HEK293 (cell line): ENCODE data around the gene IL4I1.

ENCODE experiments used
- CTCF ChIA-PET: fragments of 350-600 bp; formaldehyde crosslinking; extraction: SDS; loops from one replicate; lab custom pipeline; 2021; ENCODE audit warnings: antibody characterized with exemption; lab: Yijun Ruan, JAX
- POLR2A ChIA-PET: fragments of 300-600 bp; formaldehyde crosslinking; extraction: SDS; loops from one replicate; lab custom pipeline; 2020; ENCODE audit warnings: antibody characterized with exemption, inconsistent platforms; lab: Yijun Ruan, JAX
- H3K27ac ChIP-seq: fragments of 200-500 bp; sonication (Bioruptor generic); 2 replicates; pipeline ENCODE4 v1.5.1; 2014; ENCODE audit warnings: low read depth, low read length, control low read depth, inconsistent platforms; ENCODE audit errors: extremely low read depth
- H3K36me3 ChIP-seq, 2 experiments: fragments of 200-500 bp in 1 of 2; sonication (Bioruptor generic) in 1 of 2; 1 replicate in 1 of 2; 2 replicates in 1 of 2; pipeline ENCODE4 v1.5.1; 2014 to 2017; ENCODE audit warnings: inconsistent platforms in 2 of 2, low read length in 2 of 2; ENCODE audit not compliant: control insufficient read depth in 2 of 2, insufficient read depth in 1 of 2
- H3K4me1 ChIP-seq: fragments of 200-500 bp; sonication (Bioruptor generic); 2 replicates; pipeline ENCODE4 v1.5.1; 2014; ENCODE audit warnings: mild to moderate bottlenecking, low read length, inconsistent platforms; ENCODE audit not compliant: control insufficient read depth, insufficient read depth
- H3K4me3 ChIP-seq: 2 replicates; pipeline ENCODE4 v1.5.1; 2011; ENCODE audit warnings: low read depth, mild to moderate bottlenecking, control low read depth, low read length, moderate library complexity
- H3K9me3 ChIP-seq: fragments of 200-500 bp; sonication (Bioruptor generic); 2 replicates; pipeline ENCODE4 v1.5.1; 2014; ENCODE audit warnings: low read depth, low read length, inconsistent platforms; ENCODE audit not compliant: control insufficient read depth, insufficient read depth
- ATF2 ChIP-seq: fragments of 450-650 bp; formaldehyde crosslinking; IDR thresholded peaks from 2 replicates; pipeline ENCODE4 v1.5.1; 2016; ENCODE audit warnings: missing biosample characterization, missing genetic modification characterization, low read depth
- KLF9 ChIP-seq: fragments of 450-650 bp; formaldehyde crosslinking; IDR thresholded peaks from 2 replicates; pipeline ENCODE4 v1.5.1; 2016; ENCODE audit warnings: missing biosample characterization, missing genetic modification characterization, low read depth
- OSR2 ChIP-seq: fragments of 450-650 bp; formaldehyde crosslinking; IDR thresholded peaks from 2 replicates; pipeline ENCODE4 v1.5.1; 2016; ENCODE audit warnings: missing biosample characterization, missing genetic modification characterization
- RBAK ChIP-seq: fragments of 450-650 bp; formaldehyde crosslinking; IDR thresholded peaks from 2 replicates; pipeline ENCODE4 v1.5.1; 2016; ENCODE audit warnings: missing biosample characterization, missing genetic modification characterization
- SP2 ChIP-seq: fragments of 450-650 bp; formaldehyde crosslinking; IDR thresholded peaks from 2 replicates; pipeline ENCODE4 v1.5.1; 2016; ENCODE audit warnings: missing biosample characterization, missing genetic modification characterization
- SP3 ChIP-seq: fragments of 450-650 bp; formaldehyde crosslinking; IDR thresholded peaks from 2 replicates; pipeline ENCODE4 v1.5.1; 2016; ENCODE audit warnings: missing biosample characterization, missing genetic modification characterization
- SP7 ChIP-seq: fragments of 450-650 bp; formaldehyde crosslinking; IDR thresholded peaks from 2 replicates; pipeline ENCODE4 v1.5.1; 2016; ENCODE audit warnings: missing biosample characterization, missing genetic modification characterization
- TRIM28 ChIP-seq: IDR thresholded peaks from 2 replicates; pipeline ENCODE4 v1.6.1; 2011; ENCODE audit warnings: low read length, control low read depth, borderline replicate concordance
- YY1 ChIP-seq: fragments of 450-650 bp; formaldehyde crosslinking; IDR thresholded peaks from 2 replicates; pipeline ENCODE4 v1.5.1; 2018; ENCODE audit warnings: missing biosample characterization, missing genetic modification characterization
- ZBTB1 ChIP-seq: fragments of 450-650 bp; formaldehyde crosslinking; IDR thresholded peaks from 2 replicates; pipeline ENCODE4 v1.5.1; 2016; ENCODE audit warnings: missing biosample characterization, missing genetic modification characterization
- ZBTB17 ChIP-seq: fragments of 450-650 bp; formaldehyde crosslinking; IDR thresholded peaks from 2 replicates; pipeline ENCODE4 v1.5.1; 2016; ENCODE audit warnings: missing biosample characterization, missing genetic modification characterization
- ZBTB8A ChIP-seq: fragments of 450-650 bp; formaldehyde crosslinking; IDR thresholded peaks from 2 replicates; pipeline ENCODE4 v1.5.1; 2016; ENCODE audit warnings: missing biosample characterization, missing genetic modification characterization
- ZNF132 ChIP-seq: fragments of 450-650 bp; formaldehyde crosslinking; IDR thresholded peaks from 2 replicates; pipeline ENCODE4 v1.5.1; 2017; ENCODE audit warnings: missing biosample characterization, missing genetic modification characterization, borderline replicate concordance
- ZNF202 ChIP-seq: fragments of 450-650 bp; formaldehyde crosslinking; IDR thresholded peaks from 2 replicates; pipeline ENCODE4 v1.5.1; 2016; ENCODE audit warnings: missing biosample characterization, missing genetic modification characterization, borderline replicate concordance
- ZNF280D ChIP-seq: fragments of 450-650 bp; formaldehyde crosslinking; IDR thresholded peaks from 2 replicates; pipeline ENCODE4 v1.5.1; 2016; ENCODE audit warnings: missing biosample characterization, missing genetic modification characterization
- ZNF335 ChIP-seq: fragments of 450-650 bp; formaldehyde crosslinking; conservative IDR thresholded peaks from 2 replicates; pipeline ENCODE4 v1.5.1; 2016; ENCODE audit warnings: missing biosample characterization, missing genetic modification characterization
- ZNF354C ChIP-seq: fragments of 450-650 bp; formaldehyde crosslinking; IDR thresholded peaks from 2 replicates; pipeline ENCODE4 v1.5.1; 2016; ENCODE audit warnings: missing biosample characterization, missing genetic modification characterization, low read depth, borderline replicate concordance
- ZNF394 ChIP-seq: fragments of 450-650 bp; formaldehyde crosslinking; IDR thresholded peaks from 2 replicates; pipeline ENCODE4 v1.5.1; 2016; ENCODE audit warnings: missing biosample characterization, missing genetic modification characterization, mild to moderate bottlenecking, moderate library complexity, borderline replicate concordance
- ZNF48 ChIP-seq: fragments of 450-650 bp; formaldehyde crosslinking; IDR thresholded peaks from 2 replicates; pipeline ENCODE4 v1.5.1; 2016; ENCODE audit warnings: missing biosample characterization, missing genetic modification characterization
- ZNF629 ChIP-seq: fragments of 450-650 bp; formaldehyde crosslinking; IDR thresholded peaks from 2 replicates; pipeline ENCODE4 v1.5.1; 2017; ENCODE audit warnings: missing biosample characterization, missing genetic modification characterization
- ZNF76 ChIP-seq: fragments of 450-650 bp; formaldehyde crosslinking; IDR thresholded peaks from 2 replicates; pipeline ENCODE4; 2016; ENCODE audit warnings: low read depth, missing biosample characterization, missing genetic modification characterization, borderline replicate concordance
- ZNF843 ChIP-seq: fragments of 450-650 bp; formaldehyde crosslinking; IDR thresholded peaks from 2 replicates; pipeline ENCODE4 v1.5.1; 2016; ENCODE audit warnings: missing biosample characterization, missing genetic modification characterization
- TF ChIP-seq, protein P1 (sequence below): fragments of 450-650 bp; formaldehyde crosslinking; IDR thresholded peaks from 2 replicates; pipeline ENCODE4 v1.5.1; 2016; ENCODE audit warnings: missing biosample characterization, missing genetic modification characterization
- TF ChIP-seq, protein P2 (sequence below): fragments of 450-650 bp; formaldehyde crosslinking; IDR thresholded peaks from 2 replicates; pipeline ENCODE4 v1.5.1; 2017; ENCODE audit warnings: missing biosample characterization, missing genetic modification characterization
- TF ChIP-seq, protein P3 (sequence below): fragments of 450-650 bp; formaldehyde crosslinking; optimal IDR thresholded peaks from 2 replicates; pipeline ENCODE3; 2016; ENCODE audit warnings: missing biosample characterization, mild to moderate bottlenecking, missing genetic modification characterization

Gene IL4I1

GRCh38 chr19:49876422-49877019 lies 20.2 kb downstream of the IL4I1 start:
- H3K4me1 ChIP-seq: peaks cover 9% of the 10 kb centered on the region
- H3K27ac ChIP-seq: peak overlapping the region; percentile 94
- ChIA-PET POLR2A (interaction anchor here (0.6 to 4.8 kb wide), 20 partner anchors 8 to 236 kb away, joined by 3 to 41 read pairs (median 6); partner anchors contain the start of genes AP2A1, ATF5, FUZ and NUP62), CTCF (interaction anchor here (0.6 kb wide), 1 partner anchor 271 kb away, joined by 3 read pairs; no protein-coding TSS in a partner anchor)
- H3K9me3 ChIP-seq: no peaks in the 10 kb centered on the region
- H3K36me3 ChIP-seq: peaks cover 3 to 43% of the 10 kb centered on the region in 2 experiments; a peak in 2 of 3 replicates
- peak overlapping the region; percentile 79 for H3K4me3 ChIP-seq
- TF ChIP-seq, protein P1, sequence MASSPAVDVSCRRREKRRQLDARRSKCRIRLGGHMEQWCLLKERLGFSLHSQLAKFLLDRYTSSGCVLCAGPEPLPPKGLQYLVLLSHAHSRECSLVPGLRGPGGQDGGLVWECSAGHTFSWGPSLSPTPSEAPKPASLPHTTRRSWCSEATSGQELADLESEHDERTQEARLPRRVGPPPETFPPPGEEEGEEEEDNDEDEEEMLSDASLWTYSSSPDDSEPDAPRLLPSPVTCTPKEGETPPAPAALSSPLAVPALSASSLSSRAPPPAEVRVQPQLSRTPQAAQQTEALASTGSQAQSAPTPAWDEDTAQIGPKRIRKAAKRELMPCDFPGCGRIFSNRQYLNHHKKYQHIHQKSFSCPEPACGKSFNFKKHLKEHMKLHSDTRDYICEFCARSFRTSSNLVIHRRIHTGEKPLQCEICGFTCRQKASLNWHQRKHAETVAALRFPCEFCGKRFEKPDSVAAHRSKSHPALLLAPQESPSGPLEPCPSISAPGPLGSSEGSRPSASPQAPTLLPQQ (tag by site-specific recombination): 0 out of 2 replicates have a peak, but pooled peaks have one; percentile 40
- TF ChIP-seq ZBTB8A (no peak; the same call in 1 of the 2 replicates), SP7 (tag by site-specific recombination) (0 out of 2 replicates have a peak, but pooled peaks have one; percentile 30), ZNF394 (tag by site-specific recombination) (peak; percentile 24; the same call in 1 of the 2 replicates), ZNF843 (peak; percentile 52), ZNF629 (tag by site-specific recombination) (peak; percentile 93), ZBTB17 (tag by site-specific recombination) (peak; percentile 93; the same call in 1 of the 2 replicates), ZNF354C (tag by site-specific recombination) (no peak), RBAK (peak; percentile 51; the same call in 1 of the 2 replicates), SP2 (tag by site-specific recombination) (peak; percentile 87), ZNF280D (tag by site-specific recombination) (0 out of 2 replicates have a peak, but pooled peaks have one; percentile 43), TRIM28 (0 out of 2 replicates have a peak, but pooled peaks have one; percentile 41), ZNF335 (tag by site-specific recombination) (peak; percentile 97), YY1 (tag by site-specific recombination) (peak; percentile 99), ZNF48 (tag by site-specific recombination) (no peak), ZNF132 (tag by site-specific recombination) (no peak), OSR2 (no peak), ZBTB1 (no peak), ATF2 (tag by site-specific recombination) (peak; percentile 36; the same call in 1 of the 2 replicates), SP3 (tag by site-specific recombination) (peak; percentile 95), KLF9 (tag by site-specific recombination) (peak; percentile 60), ZNF76 (tag by site-specific recombination) (peak; percentile 82; the same call in 1 of the 2 replicates), ZNF202 (tag by site-specific recombination) (no peak)
- TF ChIP-seq, protein P2, sequence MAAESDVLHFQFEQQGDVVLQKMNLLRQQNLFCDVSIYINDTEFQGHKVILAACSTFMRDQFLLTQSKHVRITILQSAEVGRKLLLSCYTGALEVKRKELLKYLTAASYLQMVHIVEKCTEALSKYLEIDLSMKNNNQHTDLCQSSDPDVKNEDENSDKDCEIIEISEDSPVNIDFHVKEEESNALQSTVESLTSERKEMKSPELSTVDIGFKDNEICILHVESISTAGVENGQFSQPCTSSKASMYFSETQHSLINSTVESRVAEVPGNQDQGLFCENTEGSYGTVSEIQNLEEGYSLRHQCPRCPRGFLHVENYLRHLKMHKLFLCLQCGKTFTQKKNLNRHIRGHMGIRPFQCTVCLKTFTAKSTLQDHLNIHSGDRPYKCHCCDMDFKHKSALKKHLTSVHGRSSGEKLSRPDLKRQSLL (tag by site-specific recombination): peak; percentile 46; the same call in 1 of the 2 replicates
- TF ChIP-seq, protein P3, sequence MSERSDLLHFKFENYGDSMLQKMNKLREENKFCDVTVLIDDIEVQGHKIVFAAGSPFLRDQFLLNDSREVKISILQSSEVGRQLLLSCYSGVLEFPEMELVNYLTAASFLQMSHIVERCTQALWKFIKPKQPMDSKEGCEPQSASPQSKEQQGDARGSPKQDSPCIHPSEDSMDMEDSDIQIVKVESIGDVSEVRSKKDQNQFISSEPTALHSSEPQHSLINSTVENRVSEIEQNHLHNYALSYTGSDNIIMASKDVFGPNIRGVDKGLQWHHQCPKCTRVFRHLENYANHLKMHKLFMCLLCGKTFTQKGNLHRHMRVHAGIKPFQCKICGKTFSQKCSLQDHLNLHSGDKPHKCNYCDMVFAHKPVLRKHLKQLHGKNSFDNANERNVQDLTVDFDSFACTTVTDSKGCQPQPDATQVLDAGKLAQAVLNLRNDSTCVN: peak; percentile 28
